ENCODE results near the gene PCDHGA7.
"Not testable (repeated sequence)": the region's sequence is repeated elsewhere in the genome, so short reads cannot be mapped to it uniquely, and the experiment has no call there.

PCDHGA7 gene

GRCh38 chr5:141409598-141410306, 27.2 kb downstream of the PCDHGA7 start:
- TF ChIP-seq, protein P1, sequence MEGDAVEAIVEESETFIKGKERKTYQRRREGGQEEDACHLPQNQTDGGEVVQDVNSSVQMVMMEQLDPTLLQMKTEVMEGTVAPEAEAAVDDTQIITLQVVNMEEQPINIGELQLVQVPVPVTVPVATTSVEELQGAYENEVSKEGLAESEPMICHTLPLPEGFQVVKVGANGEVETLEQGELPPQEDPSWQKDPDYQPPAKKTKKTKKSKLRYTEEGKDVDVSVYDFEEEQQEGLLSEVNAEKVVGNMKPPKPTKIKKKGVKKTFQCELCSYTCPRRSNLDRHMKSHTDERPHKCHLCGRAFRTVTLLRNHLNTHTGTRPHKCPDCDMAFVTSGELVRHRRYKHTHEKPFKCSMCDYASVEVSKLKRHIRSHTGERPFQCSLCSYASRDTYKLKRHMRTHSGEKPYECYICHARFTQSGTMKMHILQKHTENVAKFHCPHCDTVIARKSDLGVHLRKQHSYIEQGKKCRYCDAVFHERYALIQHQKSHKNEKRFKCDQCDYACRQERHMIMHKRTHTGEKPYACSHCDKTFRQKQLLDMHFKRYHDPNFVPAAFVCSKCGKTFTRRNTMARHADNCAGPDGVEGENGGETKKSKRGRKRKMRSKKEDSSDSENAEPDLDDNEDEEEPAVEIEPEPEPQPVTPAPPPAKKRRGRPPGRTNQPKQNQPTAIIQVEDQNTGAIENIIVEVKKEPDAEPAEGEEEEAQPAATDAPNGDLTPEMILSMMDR (conservative IDR thresholded peaks at IDR 0.05; ENCODE audit: low read length) = no peak
- DNase-seq (ENCODE audit: low read depth) = no peak
- H3K4me3 ChIP-seq (ENCODE audit: low read length) = no peak overlapping the region

DNA sequence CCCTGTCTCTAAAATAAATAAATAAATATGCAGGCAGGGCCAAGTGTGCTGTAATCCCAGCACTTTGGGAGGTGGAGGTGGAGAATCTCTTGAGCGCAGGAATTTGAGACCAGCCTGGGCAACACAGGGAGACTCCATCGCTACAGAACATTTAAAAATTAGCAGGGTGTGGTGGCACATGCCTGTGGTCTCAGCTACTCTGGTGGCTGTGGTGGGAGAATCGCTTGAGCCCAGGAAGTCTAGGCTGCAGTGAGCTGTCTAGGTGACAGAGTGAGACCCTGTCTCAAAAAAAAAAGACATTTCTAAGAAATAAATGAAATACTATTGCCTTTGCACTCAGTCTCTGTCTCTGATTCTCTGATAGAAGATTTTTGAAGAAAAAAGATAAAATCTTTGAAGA, 29.0 kb downstream of the PCDHGA7 start:
- no peak overlapping the region for H3K4me3 ChIP-seq (ENCODE audit: low read length)
- DNase-seq (ENCODE audit: low read depth) = no peak
- TF ChIP-seq, protein P1 (conservative IDR thresholded peaks at IDR 0.05; ENCODE audit: low read length) = no peak

DNA sequence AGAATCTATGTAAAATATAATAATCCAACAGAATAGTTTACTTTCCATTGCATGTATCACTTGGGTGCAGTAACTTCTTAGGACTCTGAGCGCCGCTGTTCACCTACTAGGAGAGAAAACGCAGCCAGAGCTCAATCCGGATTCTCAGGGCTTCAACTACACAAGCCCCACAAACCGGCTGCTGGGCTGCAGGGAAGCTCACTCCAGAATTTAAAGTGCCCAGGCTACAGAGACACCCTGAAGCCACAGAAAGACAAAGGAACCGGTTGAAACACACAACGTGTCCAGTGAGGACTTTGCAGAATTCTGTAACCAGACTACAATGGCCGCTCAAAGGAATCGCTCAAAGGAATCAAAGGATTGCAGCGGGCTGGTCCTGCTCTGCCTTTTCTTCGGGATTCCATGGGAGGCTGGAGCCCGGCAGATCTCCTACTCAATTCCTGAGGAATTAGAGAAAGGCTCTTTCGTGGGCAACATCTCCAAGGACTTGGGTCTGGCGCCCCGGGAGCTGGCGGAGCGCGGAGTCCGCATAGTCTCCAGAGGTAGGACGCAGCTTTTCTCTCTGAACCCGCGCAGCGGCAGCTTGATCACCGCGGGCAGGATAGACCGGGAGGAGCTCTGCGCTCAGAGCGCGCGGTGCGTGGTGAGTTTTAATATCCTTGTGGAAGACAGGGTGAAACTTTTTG, 30.5 kb downstream of the PCDHGA7 start, which contains the start of gene PCDHGA10:
TSS of gene PCDHGA10 (plus strand) at position 134 of the 686 bp plus-strand sequence. CDS start at position 323, 189 bp downstream.
- peak within 1 kb of the TSS; percentile 67 for H3K4me3 ChIP-seq (ENCODE audit: low read length)
- TF ChIP-seq, protein P1 (conservative IDR thresholded peaks at IDR 0.05; ENCODE audit: low read length) = peak; percentile 82

GRCh38 chr5:141413540-141414069, 31.1 kb downstream of the PCDHGA7 start:
- peak overlapping the region; percentile 67 for H3K4me3 ChIP-seq (ENCODE audit: low read length)
- TF ChIP-seq, protein P1 (conservative IDR thresholded peaks at IDR 0.05; ENCODE audit: low read length) = no peak
- no peak for DNase-seq (ENCODE audit: low read depth)

More for the DNA sequence above, 30.5 kb downstream of the PCDHGA7 start, which contains the start of gene PCDHGA10:
- peak; percentile 78 for DNase-seq (ENCODE audit: low read depth)

- not testable (repeated sequence) for H3K4me3 ChIP-seq (ENCODE audit: low read length); DNase-seq (ENCODE audit: low read depth)
Measured at GRCh38 chr5:141414548-141415274, 32.2 kb downstream of the PCDHGA7 start.

DNA sequence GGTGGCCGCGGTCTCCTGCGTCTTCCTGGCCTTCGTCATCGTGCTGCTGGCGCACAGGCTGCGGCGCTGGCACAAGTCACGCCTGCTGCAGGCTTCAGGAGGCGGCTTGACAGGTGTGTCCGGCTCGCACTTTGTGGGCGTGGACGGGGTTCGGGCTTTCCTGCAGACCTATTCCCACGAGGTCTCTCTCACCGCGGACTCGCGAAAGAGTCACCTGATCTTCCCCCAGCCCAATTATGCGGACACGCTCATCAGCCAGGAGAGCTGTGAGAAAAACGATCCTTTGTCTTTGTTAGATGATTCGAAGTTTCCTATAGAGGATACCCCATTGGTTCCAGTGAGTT, 32.7 kb downstream of the PCDHGA7 start:
- H3K4me3 ChIP-seq (ENCODE audit: low read length); DNase-seq (ENCODE audit: low read depth): not testable (repeated sequence)

DNA sequence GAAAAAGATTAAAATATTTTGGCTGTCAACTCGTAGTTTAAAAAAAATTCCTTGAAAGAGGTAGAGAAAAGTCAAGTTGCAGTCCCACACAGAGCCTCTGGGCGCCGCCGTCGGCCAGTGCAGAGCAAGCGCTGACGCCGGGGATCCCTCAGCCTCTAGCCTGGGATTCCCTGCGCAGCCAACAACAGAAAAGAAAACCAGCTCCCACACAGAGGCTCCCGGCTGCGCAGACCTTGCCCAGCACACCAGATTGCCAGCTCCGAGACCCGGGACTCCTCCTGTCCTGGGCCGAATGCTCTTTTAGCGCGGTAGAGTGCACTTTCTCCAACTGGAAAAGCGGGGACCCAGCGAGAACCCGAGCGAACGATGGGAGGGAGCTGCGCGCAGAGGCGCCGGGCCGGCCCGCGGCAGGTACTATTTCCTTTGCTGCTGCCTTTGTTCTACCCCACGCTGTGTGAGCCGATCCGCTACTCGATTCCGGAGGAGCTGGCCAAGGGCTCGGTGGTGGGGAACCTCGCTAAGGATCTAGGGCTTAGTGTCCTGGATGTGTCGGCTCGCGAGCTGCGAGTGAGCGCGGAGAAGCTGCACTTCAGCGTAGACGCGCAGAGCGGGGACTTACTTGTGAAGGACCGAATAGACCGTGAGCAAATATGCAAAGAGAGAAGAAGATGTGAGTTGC, 35.1 kb downstream of the PCDHGA7 start, which contains the start of gene PCDHGB7:
TSS of gene PCDHGB7 (plus strand) at position 184 of the 679 bp plus-strand sequence. CDS start at position 367, 183 bp downstream.
- DNase-seq (ENCODE audit: low read depth) = peak; percentile 81
- TF ChIP-seq, protein P1 (conservative IDR thresholded peaks at IDR 0.05; ENCODE audit: low read length) = peak; percentile 87
- peak within 1 kb of the TSS; percentile 63 for H3K4me3 ChIP-seq (ENCODE audit: low read length)

Measured in AG10803 (cell line).